Activated T-cell treated with anti-CD3 and anti-CD28 coated beads, Interleukin-2, amount 50 U/mL, for 1 hour (primary cell): ENCODE data around the gene WEE1.
"Not testable (repeated sequence)": the region's sequence is repeated elsewhere in the genome, so short reads cannot be mapped to it uniquely, and the experiment has no call there.

Experiments used
- DNase-seq: peaks from one replicate; pipeline ENCODE4 v3.0.0-alpha.2; 2020

The WEE1 gene

DNA sequence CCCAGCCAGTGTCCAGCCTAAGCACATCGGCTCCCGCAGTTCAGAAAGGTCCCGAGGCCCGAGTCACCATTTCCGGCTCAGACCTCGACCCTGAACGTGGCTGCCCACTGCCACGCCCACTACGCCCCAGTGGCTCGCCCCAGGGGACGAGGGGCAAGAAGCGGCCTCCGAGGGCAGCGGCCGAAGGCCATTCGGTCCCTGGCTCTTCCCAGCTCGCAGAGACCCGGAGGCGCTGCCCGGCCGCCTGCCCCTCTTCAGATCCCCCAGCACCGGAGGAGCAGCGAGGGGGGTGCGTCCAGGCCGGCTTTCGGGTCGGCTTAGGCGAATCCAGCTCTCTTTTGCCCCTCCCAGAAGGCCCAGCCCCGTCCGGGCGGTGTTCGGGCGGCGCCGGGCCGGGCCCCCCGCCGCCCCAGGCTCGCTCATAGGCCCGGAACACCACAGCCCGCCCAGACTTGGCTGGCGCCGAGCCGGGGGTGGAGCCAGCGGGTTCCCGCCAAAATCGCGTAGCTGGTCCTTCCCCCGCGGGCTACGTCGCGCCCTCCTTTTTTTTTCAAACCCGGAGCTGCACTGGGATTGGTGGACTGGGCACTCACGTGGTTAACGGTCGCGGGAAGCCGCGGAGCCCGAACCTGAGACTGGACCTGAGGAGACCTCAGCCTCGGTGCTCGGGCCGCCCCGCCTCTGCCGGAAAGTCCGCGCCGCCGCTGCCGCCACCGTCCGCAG lies at the start of gene WEE1:
Gene WEE1 (plus strand): TSS at position 619 of the 723 bp plus-strand sequence. CDS start 264 bp downstream, outside the sequence.
- peak; percentile 97 for DNase-seq

DNA sequence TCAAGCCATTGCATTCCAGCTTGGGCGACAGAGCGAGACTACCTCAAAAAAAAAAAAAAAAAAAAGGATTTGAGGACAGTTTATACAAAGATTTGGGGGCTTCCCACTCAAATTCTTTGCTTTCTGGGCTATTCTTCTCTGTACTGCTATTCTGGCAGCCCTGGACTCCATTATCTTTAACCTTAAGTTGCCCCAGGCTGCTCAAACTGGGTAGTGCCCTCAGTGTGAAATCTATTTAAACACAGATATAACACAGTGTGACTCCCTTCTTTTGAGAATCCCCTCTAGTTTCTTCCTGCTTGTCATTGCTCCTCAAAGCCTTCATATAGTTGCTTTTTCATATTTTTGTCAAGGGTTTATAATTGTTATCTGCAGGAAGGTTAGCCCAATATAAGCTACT lies 49.5 kb upstream of the WEE1 start:
- DNase-seq: no peak

GRCh38 chr11:9525116-9525515 lies 48.4 kb upstream of the WEE1 start:
- no peak for DNase-seq

DNA sequence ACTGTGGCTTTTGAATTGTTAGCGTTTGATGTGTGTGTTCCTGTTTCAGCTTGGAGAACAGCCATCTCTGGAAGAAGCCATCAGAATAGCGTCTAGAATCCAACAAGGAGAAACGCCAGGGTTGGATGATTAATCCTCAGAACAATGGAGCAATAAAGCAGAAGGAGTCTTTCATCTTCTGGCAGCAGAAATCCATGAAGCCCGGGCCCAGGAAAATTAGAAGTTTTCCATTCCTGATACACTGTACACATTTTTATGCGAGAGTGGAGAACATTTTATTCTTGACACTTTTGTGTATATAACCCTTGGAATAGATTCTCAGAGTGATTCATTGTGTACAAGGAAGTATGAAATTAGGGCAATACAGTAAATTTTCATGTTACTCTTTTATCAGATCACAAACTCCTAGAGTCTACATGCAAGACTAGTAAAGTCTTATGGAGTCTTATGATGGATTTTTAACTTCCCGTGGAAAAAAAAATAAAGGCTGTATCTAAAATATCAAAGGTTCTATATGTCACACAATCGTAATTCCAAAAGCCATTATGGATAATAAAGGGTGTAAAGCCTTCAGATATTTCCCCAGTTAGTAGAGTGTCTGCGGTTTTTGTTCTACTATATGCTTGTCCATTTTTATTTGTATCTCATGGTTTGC lies 45.9 kb upstream of the WEE1 start:
- DNase-seq: no peak

DNA sequence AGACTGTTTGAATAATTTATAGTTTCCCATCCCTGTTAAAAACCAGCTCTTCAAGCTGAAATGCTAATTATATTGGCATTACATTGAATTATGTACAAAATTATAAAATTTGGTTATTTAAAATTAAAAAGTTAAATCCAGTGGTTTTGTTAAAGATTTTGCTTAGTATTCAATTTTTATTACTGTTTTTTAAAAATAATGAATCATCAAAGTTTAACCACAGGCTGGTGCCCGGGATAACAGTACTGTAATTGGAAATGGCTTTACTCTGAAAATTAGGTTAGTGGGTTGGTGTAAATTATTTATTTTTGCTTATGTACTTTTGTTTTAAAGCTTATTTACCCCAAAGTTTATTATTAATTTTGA lies 45.4 kb upstream of the WEE1 start:
- no peak for DNase-seq

GRCh38 chr11:9528573-9529333 lies 44.7 kb upstream of the WEE1 start:
- DNase-seq: no peak

GRCh38 chr11:9529334-9529650 lies 44.2 kb upstream of the WEE1 start:
- DNase-seq: no peak

GRCh38 chr11:9530020-9530621 lies 43.3 kb upstream of the WEE1 start:
- no peak for DNase-seq

GRCh38 chr11:9530901-9531625 lies 42.4 kb upstream of the WEE1 start:
- DNase-seq: no peak

- no peak for DNase-seq
Observed at GRCh38 chr11:9533058-9533457, 40.4 kb upstream of the WEE1 start.

DNA sequence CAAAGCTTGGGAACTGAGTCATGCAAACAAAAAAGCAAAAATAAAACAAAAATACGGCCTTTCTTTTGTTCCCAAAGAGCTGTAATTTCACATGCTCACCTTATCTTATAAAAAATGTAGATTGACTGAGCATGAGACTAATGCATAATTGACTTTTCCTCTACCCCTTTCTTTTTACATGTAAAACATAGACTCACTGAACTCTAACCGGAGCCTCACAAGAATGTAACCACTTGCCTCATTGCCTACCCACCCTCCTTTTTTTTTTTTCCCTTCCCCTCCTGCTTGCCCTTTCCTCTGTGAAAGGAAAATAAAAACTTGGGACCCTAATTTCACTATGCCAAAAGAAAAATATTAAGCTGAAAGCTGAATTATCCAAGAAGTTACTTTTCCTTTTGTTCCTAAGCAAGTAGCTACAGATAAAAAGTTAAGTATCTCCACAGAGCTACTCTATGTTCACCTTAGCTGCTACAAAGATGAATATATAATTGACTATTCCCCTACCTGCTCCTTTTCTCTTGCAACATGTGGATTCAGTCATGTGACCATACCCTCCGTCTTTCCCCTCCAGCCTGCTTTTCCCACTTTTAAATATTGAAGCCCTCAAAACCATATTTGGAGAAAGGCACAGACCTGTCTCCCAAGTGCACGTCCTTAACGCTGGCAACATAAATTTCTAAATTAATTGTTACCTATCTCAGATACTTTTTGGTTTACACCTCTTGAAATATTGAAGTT lies 39.6 kb upstream of the WEE1 start:
- DNase-seq: no peak

- peak; percentile 81 for DNase-seq
Observed at GRCh38 chr11:9535189-9535781, 38.2 kb upstream of the WEE1 start.

DNA sequence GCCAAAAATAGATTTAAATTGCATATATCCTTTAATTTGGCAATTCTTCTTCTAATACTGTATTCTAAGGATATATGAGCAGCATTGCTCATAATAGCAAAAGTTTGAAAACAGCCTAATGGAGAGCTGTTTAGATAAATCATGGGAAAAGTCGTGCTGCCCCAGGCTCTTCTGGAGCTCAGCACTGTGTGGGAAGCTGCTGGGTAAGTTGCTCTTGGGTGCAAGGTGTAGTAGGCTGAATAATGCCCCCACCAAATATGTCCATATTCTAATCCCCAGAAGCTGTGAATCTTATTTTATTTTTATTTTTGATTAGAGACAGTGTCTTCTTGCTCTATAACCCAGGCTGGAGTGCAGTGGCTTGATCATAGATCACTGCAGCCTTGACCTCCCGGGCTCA lies 34.9 kb upstream of the WEE1 start:
- DNase-seq: no peak

- DNase-seq: not testable (repeated sequence)
Observed at GRCh38 chr11:9549216-9549615, 24.3 kb upstream of the WEE1 start.

DNA sequence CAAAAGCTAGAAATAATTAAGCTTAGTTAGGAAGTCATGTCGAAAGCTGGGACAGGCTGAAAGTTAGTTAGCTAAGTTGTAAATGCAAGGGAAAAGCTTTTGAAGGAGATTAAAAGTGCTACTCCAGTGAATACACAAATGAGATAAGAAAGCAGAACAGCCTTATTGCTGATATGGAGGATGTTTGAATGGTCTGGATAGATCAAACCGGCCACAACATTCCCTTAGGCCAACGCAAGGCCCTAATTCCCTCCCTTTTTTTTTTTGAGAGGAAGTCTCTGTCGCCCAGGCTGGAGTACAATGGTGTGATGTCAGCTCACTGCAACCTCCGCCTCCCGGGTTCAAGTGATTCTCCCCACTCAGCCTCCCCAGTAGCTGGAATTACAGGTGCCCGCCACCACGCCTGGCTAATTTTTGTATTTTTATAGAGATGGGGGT lies 23.3 kb upstream of the WEE1 start:
- no peak for DNase-seq

DNA sequence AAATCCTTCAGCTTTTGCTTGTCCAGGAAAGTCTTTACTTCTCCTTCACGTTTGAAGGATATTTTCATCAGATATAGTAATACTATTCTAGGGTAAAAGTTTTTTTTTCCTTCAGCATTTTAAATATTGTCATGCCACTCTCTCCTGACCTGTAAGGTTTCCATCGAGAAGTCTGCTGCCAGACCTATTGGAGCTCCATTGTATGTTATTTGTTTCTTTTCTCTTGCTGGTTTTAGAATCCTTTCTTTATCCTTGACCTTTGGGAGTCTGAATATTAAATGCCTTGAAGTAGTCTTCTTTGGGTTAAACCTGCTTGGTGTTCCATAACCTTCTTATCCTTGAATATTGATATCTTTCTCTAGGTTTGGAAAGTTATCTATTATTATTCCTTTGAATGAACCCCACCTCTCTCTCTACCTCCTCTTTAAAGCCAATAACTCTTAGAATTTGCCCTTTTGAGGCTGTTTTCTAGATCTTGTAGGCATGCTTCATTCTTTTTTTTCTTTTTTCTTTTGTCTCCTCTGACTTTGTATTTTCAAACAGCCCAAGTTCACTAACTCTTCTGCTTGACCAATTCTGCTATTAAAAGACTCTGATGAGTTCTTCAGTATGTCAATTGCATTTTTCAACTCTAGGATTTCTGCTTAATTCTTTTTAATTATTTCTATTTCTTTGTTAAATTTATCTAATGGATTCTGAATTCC lies 12.0 kb upstream of the WEE1 start:
- DNase-seq: no peak

- DNase-seq: no peak
Observed at GRCh38 chr11:9562716-9563115, 10.8 kb upstream of the WEE1 start.

DNA sequence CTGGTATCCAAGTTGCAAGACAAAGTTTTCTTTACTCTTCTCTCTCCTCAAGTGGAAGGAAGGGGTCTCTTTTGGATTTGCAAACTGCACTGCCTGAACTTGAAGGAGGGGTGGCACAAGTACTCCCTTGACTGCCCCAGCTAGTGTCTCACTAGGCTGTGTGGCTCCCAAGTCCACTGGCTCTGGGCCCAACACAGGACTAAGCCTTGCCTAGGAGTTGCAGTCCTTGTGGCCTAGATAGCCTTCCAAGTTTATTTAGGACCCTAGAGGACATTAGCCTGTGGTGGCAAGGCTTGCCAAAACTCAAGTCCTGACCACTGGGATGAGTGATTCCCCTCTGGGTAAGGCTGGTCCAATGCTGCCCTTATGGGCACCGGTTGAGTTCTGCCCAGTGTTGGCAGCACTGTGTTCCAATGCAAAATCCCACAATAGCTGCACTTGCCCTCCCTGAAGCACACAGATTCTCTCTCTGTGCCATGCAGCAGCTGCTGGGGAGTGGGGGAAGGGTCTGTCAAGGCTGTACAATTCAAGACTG lies 10.2 kb upstream of the WEE1 start:
- no peak for DNase-seq

- no peak for DNase-seq
Observed at GRCh38 chr11:9565822-9566560, 7.5 kb upstream of the WEE1 start.

DNA sequence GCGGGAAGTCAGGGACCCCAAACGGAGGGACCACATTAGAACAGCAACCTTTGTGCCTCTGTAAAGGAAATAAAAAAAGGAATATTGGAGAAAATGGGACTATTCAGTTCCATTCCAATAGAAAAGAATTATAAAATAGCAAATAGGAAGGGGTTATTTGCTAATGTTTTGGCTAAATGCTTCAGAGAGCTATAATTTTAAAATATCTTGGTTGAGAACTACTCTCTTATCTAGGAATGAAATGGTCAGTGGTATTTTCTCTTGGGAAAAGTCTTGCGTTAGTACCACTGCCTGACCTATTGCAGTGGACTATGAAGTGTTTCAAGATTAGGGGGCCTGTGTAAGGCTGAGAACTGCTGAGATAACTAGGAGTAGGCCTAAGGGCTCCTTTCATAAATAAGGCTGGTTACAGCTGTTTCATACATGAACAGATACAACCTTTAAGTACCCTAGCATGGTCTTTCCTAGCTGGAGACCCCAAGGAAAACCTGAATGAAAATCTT lies 6.9 kb upstream of the WEE1 start:
- no peak for DNase-seq
